CD4-positive, CD25-positive, alpha-beta regulatory T cell (primary cell): ENCODE measurements around the gene FAM174C. TPM values are rescaled to one million over a fixed set of nuclear protein-coding genes. Genes with fewer than 3 reads are reported as not detected.
"Not testable (repeated sequence)": the region's sequence is repeated elsewhere in the genome, so short reads cannot be mapped to it uniquely, and the experiment has no call there.

Experiments used
- ATAC-seq, 2 donors: fragments of 150-1000 bp; cut with Tn5 transposase; one replicate each; pipeline ENCODE4 v1.10.0; 2021; ENCODE audit warnings: low read depth in 2 of 2, moderate number of reproducible peaks in 2 of 2, moderate library complexity in 1 of 2
- DNase-seq, 3 donors: peaks; one replicate each; pipeline versions ENCODE4 v3.0.0 to v3.0.0-alpha.2; 2012 to 2022; ENCODE audit warnings: mixed read lengths in 1 of 3
- H3K27ac ChIP-seq: one replicate; pipeline ENCODE4 v1.7.0; 2013; ENCODE audit warnings: mild to moderate bottlenecking, low read length; ENCODE audit not compliant: insufficient read depth, poor library complexity, severe bottlenecking
- H3K27me3 ChIP-seq: one replicate; pipeline ENCODE4 v1.7.0; 2013; ENCODE audit warnings: low read length; ENCODE audit not compliant: control insufficient read depth, insufficient read depth
- H3K36me3 ChIP-seq: one replicate; pipeline ENCODE4 v1.7.0; 2013; ENCODE audit warnings: mild to moderate bottlenecking, low read length, moderate library complexity; ENCODE audit not compliant: control insufficient read depth, insufficient read depth
- H3K4me1 ChIP-seq: 2 replicates; pipeline ENCODE4 v1.7.0; 2013; ENCODE audit warnings: mild to moderate bottlenecking, low read length; ENCODE audit not compliant: insufficient read depth, control insufficient read depth, poor library complexity, severe bottlenecking
- H3K4me3 ChIP-seq: one replicate; pipeline ENCODE4 v1.7.0; 2013; ENCODE audit warnings: low read depth, mild to moderate bottlenecking, low read length, moderate library complexity
- H3K9me3 ChIP-seq, 2 experiments: 1 replicate in 1 of 2; 2 replicates in 1 of 2; pipeline ENCODE4 v1.7.0; 2013; ENCODE audit warnings: low read length in 2 of 2, mild to moderate bottlenecking in 1 of 2, moderate library complexity in 1 of 2; ENCODE audit not compliant: control insufficient read depth in 2 of 2
- H3K27ac Mint-ChIP-seq, 3 donors: one replicate each; pipeline ENCODE4 v1.8.0; 2020 to 2022; ENCODE audit warnings: mild to moderate bottlenecking in 3 of 3, mixed read lengths in 3 of 3, moderate library complexity in 2 of 3
- H3K27me3 Mint-ChIP-seq: one replicate; pipeline ENCODE4 v1.8.0; 2022; ENCODE audit warnings: mild to moderate bottlenecking, mixed read lengths
- H3K36me3 Mint-ChIP-seq: one replicate; pipeline ENCODE4 v1.8.0; 2020; ENCODE audit warnings: mixed read lengths
- H3K4me1 Mint-ChIP-seq, 4 donors: one replicate each; pipeline ENCODE4 v1.8.0; 2020 to 2022; ENCODE audit warnings: mixed read lengths in 4 of 4, mild to moderate bottlenecking in 1 of 4
- H3K4me3 Mint-ChIP-seq, 4 donors: one replicate each; pipeline ENCODE4 v1.8.0; 2020 to 2022; ENCODE audit warnings: mild to moderate bottlenecking in 4 of 4, mixed read lengths in 4 of 4, moderate library complexity in 3 of 4
- H3K9me3 Mint-ChIP-seq, 7 donors: one replicate each; pipeline ENCODE4 v1.8.0; 2020 to 2022; ENCODE audit warnings: mixed read lengths in 7 of 7, mild to moderate bottlenecking in 3 of 7, moderate library complexity in 2 of 7
- polyA plus RNA-seq, 4 donors: library from polyadenylated mRNA; unstranded; fragments of 300-500 nt; fragmentation: Illumina TruSeq; gene quantifications; one replicate each; pipeline ENCODE4 v1.2.3, GENCODE V29; 2021
- total RNA-seq: library from RNA; stranded (reverse); gene quantifications from one replicate; pipeline ENCODE4 v1.2.3, GENCODE V29; 2022

The FAM174C gene
- total and polyA plus RNA-seq, 5 donors from 2014 or later = 44.2 to 91.3 (median 87.4) TPM

- Histone ChIP-seq H3K27ac (no peak overlapping the region), H3K36me3 (no peaks in the 10 kb centered on the region), H3K9me3 (no peaks in the 10 kb centered on the region), H3K4me3 (no peak overlapping the region), H3K4me1 (peaks cover 45% of the 10 kb centered on the region), H3K27me3 (no peaks in the 10 kb centered on the region)
- H3K27me3 Mint-ChIP-seq = peaks cover 5% of the 10 kb centered on the region
- ATAC-seq (no peak), DNase-seq (no peak)
- H3K4me1 Mint-ChIP-seq = peaks cover 0 to 32% (median 10%) of the 10 kb centered on the region in 4 donors
- H3K27ac Mint-ChIP-seq = peak overlapping the region in 1 of 3 donors; percentile 52
- H3K4me3 Mint-ChIP-seq = peak overlapping the region in 1 of 4 donors; percentile 54
- H3K36me3 Mint-ChIP-seq = no peaks in the 10 kb centered on the region
- H3K9me3 Mint-ChIP-seq = peaks cover 0 to 3% (median 0%) of the 10 kb centered on the region in 7 donors
Measured at GRCh38 chr19:1245494-1246264, 29.7 kb upstream of the FAM174C start.

- H3K4me1 ChIP-seq = peaks cover 40% of the 10 kb centered on the region
- not testable (repeated sequence) for H3K9me3 ChIP-seq, H3K9me3 Mint-ChIP-seq, H3K36me3 Mint-ChIP-seq, DNase-seq, H3K4me3 ChIP-seq, H3K27ac Mint-ChIP-seq, H3K27me3 Mint-ChIP-seq, H3K27ac ChIP-seq, ATAC-seq, H3K36me3 ChIP-seq, H3K27me3 ChIP-seq
- Mint-ChIP-seq H3K4me1 (peaks cover 0 to 25% (median 8%) of the 10 kb centered on the region in 4 donors), H3K4me3 (peak overlapping the region; percentile 41 to 58 (median 56))
Measured at GRCh38 chr19:1246265-1247087, 28.9 kb upstream of the FAM174C start.

GRCh38 chr19:1247748-1248138, 27.6 kb upstream of the FAM174C start:
- no peak for ATAC-seq
- Histone ChIP-seq H3K4me1 (peaks cover 47% of the 10 kb centered on the region), H3K9me3 (no peaks in the 10 kb centered on the region), H3K27me3 (no peaks in the 10 kb centered on the region), H3K36me3 (no peaks in the 10 kb centered on the region), H3K27ac (peak overlapping the region; percentile 97), H3K4me3 (no peak overlapping the region)
- Mint-ChIP-seq H3K4me3 (peak overlapping the region in 3 of 4 donors; percentile 46 to 57 (median 54)), H3K9me3 (peaks cover 0 to 2% (median 0%) of the 10 kb centered on the region in 7 donors), H3K4me1 (peaks cover 0 to 18% (median 7%) of the 10 kb centered on the region in 4 donors), H3K36me3 (no peaks in the 10 kb centered on the region), H3K27me3 (no peaks in the 10 kb centered on the region), H3K27ac (peak overlapping the region in 1 of 3 donors; percentile 9)
- DNase-seq = no peak

GRCh38 chr19:1248139-1248785, 27.1 kb upstream of the FAM174C start, which contains the start of gene MIDN:
Gene MIDN (plus strand): TSS chr19:1248583. CDS start chr19:1250297, 1,714 bp downstream.
- Histone ChIP-seq H3K27me3 (no peaks in the 10 kb centered on the region), H3K36me3 (no peaks in the 10 kb centered on the region), H3K9me3 (no peaks in the 10 kb centered on the region), H3K27ac (peak within 1 kb of the TSS; percentile 97), H3K4me3 (no peak within 1 kb of the TSS), H3K4me1 (peaks cover 49% of the 10 kb centered on the region)
- H3K9me3 Mint-ChIP-seq = peaks cover 0 to 2% (median 0%) of the 10 kb centered on the region in 7 donors
- H3K36me3 Mint-ChIP-seq = no peaks in the 10 kb centered on the region
- peak within 1 kb of the TSS; percentile 72 to 100 (median 75) for H3K4me3 Mint-ChIP-seq
- H3K27ac Mint-ChIP-seq = peak within 1 kb of the TSS in 2 of 3 donors; percentile 59 to 74
- peaks cover 0 to 14% (median 7%) of the 10 kb centered on the region in 4 donors for H3K4me1 Mint-ChIP-seq
- H3K27me3 Mint-ChIP-seq = no peaks in the 10 kb centered on the region
- DNase-seq (peak; percentile 73 to 80 (median 76)), ATAC-seq (peak; percentile 3 to 5)

GRCh38 chr19:1248786-1249297, 26.5 kb upstream of the FAM174C start:
- no peaks in the 10 kb centered on the region for H3K36me3 Mint-ChIP-seq
- Histone ChIP-seq H3K9me3 (no peaks in the 10 kb centered on the region), H3K36me3 (no peaks in the 10 kb centered on the region), H3K27me3 (no peaks in the 10 kb centered on the region), H3K4me3 (no peak overlapping the region), H3K4me1 (peaks cover 49% of the 10 kb centered on the region), H3K27ac (peak overlapping the region; percentile 97)
- peak overlapping the region in 1 of 3 donors; percentile 74 for H3K27ac Mint-ChIP-seq
- H3K4me3 Mint-ChIP-seq = peak overlapping the region in 3 of 4 donors; percentile 72 to 75 (median 75)
- no peaks in the 10 kb centered on the region for H3K27me3 Mint-ChIP-seq
- peak; percentile 29 to 36 for ATAC-seq
- H3K4me1 Mint-ChIP-seq = peaks cover 0 to 15% (median 7%) of the 10 kb centered on the region in 4 donors
- H3K9me3 Mint-ChIP-seq = peaks cover 0 to 4% (median 0%) of the 10 kb centered on the region in 7 donors
- DNase-seq = peak; percentile 80 to 88 (median 84)

GRCh38 chr19:1249298-1249989, 25.9 kb upstream of the FAM174C start:
- ATAC-seq (peak; percentile 65), DNase-seq (peak; percentile 91 to 96 (median 94))
- H3K36me3 ChIP-seq = peaks cover 5% of the 10 kb centered on the region
- Mint-ChIP-seq H3K4me3 (peak overlapping the region; percentile 91 to 100 (median 94)), H3K9me3 (peaks cover 0 to 4% (median 0%) of the 10 kb centered on the region in 7 donors), H3K4me1 (peaks cover 0 to 14% (median 6%) of the 10 kb centered on the region in 4 donors), H3K27me3 (no peaks in the 10 kb centered on the region), H3K27ac (peak overlapping the region; percentile 58 to 95 (median 80)), H3K36me3 (no peaks in the 10 kb centered on the region)
- H3K27ac ChIP-seq = peak overlapping the region; percentile 97
- H3K9me3 ChIP-seq = no peaks in the 10 kb centered on the region
- no peaks in the 10 kb centered on the region for H3K27me3 ChIP-seq
- peaks cover 49% of the 10 kb centered on the region for H3K4me1 ChIP-seq
- H3K4me3 ChIP-seq = no peak overlapping the region
